HCT116 (cell line): ENCODE measurements around the gene USP10. TPM values are rescaled to one million over a fixed set of nuclear protein-coding genes. Genes with fewer than 3 reads are reported as not detected.

Source experiments
- ATAC-seq: fragments of 200-7000 bp; cut with Tn5 transposase; 2 replicates; pipeline ENCODE4 v1.9.1; 2020; ENCODE audit warnings: mild to moderate bottlenecking, moderate library complexity
- BruUV-seq: library from RNA; stranded (reverse); fragments of 400-500 nt; replicated peaks from 2 replicates; lab custom pipeline; 2021; lab: Mats Ljungman, UMichigan
- CTCF ChIA-PET: fragments of 300-600 bp; sonication (Branson Sonifier 250); formaldehyde crosslinking; loops from one replicate; lab custom pipeline; 2021; ENCODE audit warnings: antibody characterized with exemption; lab: Charles Lee
- POLR2A ChIA-PET: fragments of 300-600, 350-600 bp; sonication (Branson Sonifier 250); formaldehyde crosslinking; loops from one replicate; lab custom pipeline; 2021; ENCODE audit warnings: antibody characterized with exemption; lab: Charles Lee
- RAD21 ChIA-PET, 2 experiments: fragments of 300-600 bp; sonication (Branson Sonifier 250); formaldehyde crosslinking; loops; one replicate each; lab custom pipeline; 2023; ENCODE audit warnings: low total read pairs in 2 of 2; ENCODE audit not compliant: uncharacterized antibody in 2 of 2, unreplicated experiment in 2 of 2, low non-redundant PET in 1 of 2; lab: Charles Lee
- DNase-seq: peaks from one replicate; pipeline ENCODE4 v3.0.0-alpha.2; 2010; ENCODE audit warnings: low read depth, low spot score
- H2AFZ ChIP-seq: fragments of 200-600 bp; shearing (Covaris generic), sonication (generic); 2 replicates; pipeline ENCODE4 v1.6.1; 2017; ENCODE audit warnings: low read depth, mixed run types, mixed read lengths, antibody characterized with exemption, low read length; ENCODE audit not compliant: poor library complexity, severe bottlenecking
- H3K27ac ChIP-seq: 2 replicates; pipeline ENCODE4 v1.5.1; 2012; ENCODE audit warnings: low read depth, low read length
- H3K27me3 ChIP-seq: fragments of 200-600 bp; sonication (generic); 2 replicates; pipeline ENCODE4 v1.6.1; 2016; ENCODE audit warnings: mixed run types, low read length, mixed read lengths; ENCODE audit not compliant: insufficient read depth
- H3K36me3 ChIP-seq, 2 experiments: fragments of 200-500 bp in 1 of 2; fragments of 200-600 bp in 1 of 2; sonication (Bioruptor generic) in 1 of 2; sonication (generic) in 1 of 2; 2 replicates each; pipeline versions ENCODE4 v1.5.1 to v1.6.1; 2014 to 2016; ENCODE audit warnings: low read length in 2 of 2, inconsistent platforms in 1 of 2, mixed read lengths in 1 of 2, mixed run types in 1 of 2; ENCODE audit not compliant: insufficient read depth in 2 of 2, control insufficient read depth in 1 of 2
- H3K4me1 ChIP-seq, 2 experiments: fragments of 200-600 bp in 1 of 2; sonication (generic) in 1 of 2; 2 replicates each; pipeline versions ENCODE4 v1.5.1 to v1.6.1; 2012 to 2017; ENCODE audit warnings: low read length in 2 of 2, inconsistent platforms in 1 of 2, mild to moderate bottlenecking in 1 of 2, mixed read lengths in 1 of 2, mixed run types in 1 of 2, moderate library complexity in 1 of 2; ENCODE audit not compliant: insufficient read depth in 2 of 2, control insufficient read depth in 1 of 2
- H3K4me2 ChIP-seq: fragments of 200-600 bp; sonication (generic); 2 replicates; pipeline ENCODE4 v1.6.1; 2017; ENCODE audit warnings: mixed run types, low read length, mixed read lengths
- H3K4me3 ChIP-seq, 2 experiments: fragments of 200-600 bp in 1 of 2; sonication (generic) in 1 of 2; replicated peaks in 1 of 2; 2 replicates each; pipeline ENCODE4 v1.5.1; 2011 to 2016; ENCODE audit warnings: low read length in 2 of 2, control low read depth in 1 of 2, low read depth in 1 of 2, mild to moderate bottlenecking in 1 of 2, mixed read lengths in 1 of 2, mixed run types in 1 of 2
- H3K79me2 ChIP-seq: fragments of 200-600 bp; sonication (generic); 2 replicates; pipeline ENCODE4 v1.6.1; 2017; ENCODE audit warnings: mild to moderate bottlenecking, mixed run types, low read length, moderate library complexity, mixed read lengths; ENCODE audit not compliant: insufficient read depth
- H3K9ac ChIP-seq: fragments of 200-600 bp; sonication (generic); 2 replicates; pipeline ENCODE4 v1.6.1; 2016; ENCODE audit warnings: low read length, mixed read lengths
- H3K9me2 ChIP-seq: fragments of 200-600 bp; sonication (generic), shearing (Covaris generic); 2 replicates; pipeline ENCODE4 v1.6.1; 2017; ENCODE audit warnings: mixed run types, mild to moderate bottlenecking, moderate library complexity; ENCODE audit not compliant: insufficient read depth
- H3K9me3 ChIP-seq, 2 experiments: fragments of 200-500 bp in 1 of 2; fragments of 200-600 bp in 1 of 2; sonication (Bioruptor generic) in 1 of 2; sonication (generic) in 1 of 2; 2 replicates each; pipeline ENCODE4 v1.6.1; 2014 to 2017; ENCODE audit warnings: low read length in 2 of 2, mixed read lengths in 2 of 2, inconsistent platforms in 1 of 2, low read depth in 1 of 2, mild to moderate bottlenecking in 1 of 2, mixed run types in 1 of 2, moderate library complexity in 1 of 2; ENCODE audit not compliant: control insufficient read depth in 1 of 2, insufficient read depth in 1 of 2
- H4K20me1 ChIP-seq: fragments of 200-600 bp; sonication (generic), shearing (Covaris generic); 2 replicates; pipeline ENCODE4 v1.6.1; 2017; ENCODE audit warnings: mixed run types, mild to moderate bottlenecking, moderate library complexity; ENCODE audit not compliant: insufficient read depth
- CBX3 ChIP-seq: IDR thresholded peaks from 2 replicates; pipeline ENCODE4 v1.6.1; 2012; ENCODE audit warnings: low read depth
- EZH2 ChIP-seq: fragments of 200-600 bp; sonication (generic); IDR thresholded peaks from 2 replicates; pipeline ENCODE4 v1.6.1; 2017; ENCODE audit warnings: antibody characterized with exemption, mixed run types
- EZH2phosphoT487 ChIP-seq: fragments of 200-600 bp; IDR thresholded peaks from 2 replicates; pipeline ENCODE4 v1.6.1; 2018; ENCODE audit warnings: antibody characterized with exemption, borderline replicate concordance
- FOSL1 ChIP-seq: IDR thresholded peaks from 2 replicates; pipeline ENCODE4 v1.6.1; 2012; ENCODE audit warnings: low read depth
- JUND ChIP-seq: IDR thresholded peaks from 2 replicates; pipeline ENCODE4 v1.6.1; 2012
- SIN3A ChIP-seq: IDR thresholded peaks from 2 replicates; pipeline ENCODE4 v1.6.1; 2012; ENCODE audit warnings: low read depth
- TCF7L2 ChIP-seq: IDR thresholded peaks from 2 replicates; pipeline ENCODE4 v1.7.0; 2011; ENCODE audit warnings: borderline replicate concordance, inconsistent platforms; ENCODE audit not compliant: insufficient read depth, insufficient read length; ENCODE audit errors: extremely low read depth
- YY1 ChIP-seq: IDR thresholded peaks from 2 replicates; pipeline ENCODE4 v1.6.1; 2011; ENCODE audit warnings: low read length, low read depth, moderate library complexity, mild to moderate bottlenecking; ENCODE audit not compliant: insufficient replicate concordance; ENCODE audit errors: extremely low read depth
- ZBTB33 ChIP-seq: IDR thresholded peaks from 2 replicates; pipeline ENCODE4 v1.6.1; 2011; ENCODE audit warnings: mild to moderate bottlenecking, low read length, moderate library complexity; ENCODE audit not compliant: insufficient replicate concordance; ENCODE audit errors: extremely low read depth
- ZFX ChIP-seq: fragments of 450-650 bp; IDR thresholded peaks from 2 replicates; pipeline ENCODE4 v1.6.1; 2017
- ZNF274 ChIP-seq: fragments of 200-500 bp; sonication (Bioruptor generic); IDR thresholded peaks from 2 replicates; pipeline ENCODE4 v1.6.1; 2014; ENCODE audit warnings: mild to moderate bottlenecking, low read depth, low read length, inconsistent platforms
- intact Hi-C: fragments of 100-400 bp; cut with micrococcal nuclease; formaldehyde crosslinking; loops from 2 replicates; pipeline ENCODE4 v1.10.0; 2022
- total RNA-seq: library from RNA; stranded (reverse); gene quantifications from one replicate; pipeline ENCODE4 v1.2.1, GENCODE V29; 2021; ENCODE audit not compliant: unreplicated experiment
- TF ChIP-seq, protein P1 (sequence below), 3 experiments: fragments of 200-600 bp in 1 of 3; sonication (generic) in 1 of 3; IDR thresholded peaks in 2 of 3; conservative IDR thresholded peaks in 1 of 3; 2 replicates each; pipeline ENCODE4 v1.5.1; 2012 to 2017; ENCODE audit warnings: low read depth in 2 of 3, low read length in 2 of 3, antibody characterized with exemption in 1 of 3, borderline replicate concordance in 1 of 3, control low read depth in 1 of 3, mild to moderate bottlenecking in 1 of 3, mixed read lengths in 1 of 3, mixed run types in 1 of 3, moderate library complexity in 1 of 3; ENCODE audit not compliant: insufficient read depth in 1 of 3
- TF ChIP-seq, protein P2 (sequence below): IDR thresholded peaks from 2 replicates; pipeline ENCODE4 v1.6.1; 2012
- TF ChIP-seq, protein P3 (sequence below): IDR thresholded peaks from 2 replicates; pipeline ENCODE4 v1.6.1; 2012

USP10 gene
- total RNA-seq, 1 experiment from 2014 or later: 175 TPM

- no peaks in the 10 kb centered on the region for H3K36me3 ChIP-seq
- H3K79me2 ChIP-seq: no peaks in the 10 kb centered on the region
- ChIA-PET POLR2A (interaction anchor here (0.9 to 4.4 kb wide), 11 partner anchors 9 to 306 kb away, joined by 3 to 40 read pairs (median 4); no protein-coding TSS in a partner anchor), RAD21 (no interaction called here), CTCF (interaction anchor here (1.0 to 1.2 kb wide), 2 partner anchors 11 to 197 kb away, joined by 3 read pairs; no protein-coding TSS in a partner anchor)
- no peak overlapping the region for H2AFZ ChIP-seq
- peak overlapping the region; percentile 97 for H3K4me2 ChIP-seq
- no peaks in the 10 kb centered on the region for H4K20me1 ChIP-seq
- H3K9ac ChIP-seq: no peak overlapping the region
- H3K9me2 ChIP-seq: no peaks in the 10 kb centered on the region
- no peaks in the 10 kb centered on the region for H3K9me3 ChIP-seq
- TF ChIP-seq JUND (no peak), TCF7L2 (no peak), CBX3 (no peak), ZNF274 (no peak), ZFX (no peak), EZH2phosphoT487 (no peak), EZH2 (no peak), SIN3A (no peak), ZBTB33 (no peak), YY1 (no peak), FOSL1 (no peak)
- TF ChIP-seq, protein P1, sequence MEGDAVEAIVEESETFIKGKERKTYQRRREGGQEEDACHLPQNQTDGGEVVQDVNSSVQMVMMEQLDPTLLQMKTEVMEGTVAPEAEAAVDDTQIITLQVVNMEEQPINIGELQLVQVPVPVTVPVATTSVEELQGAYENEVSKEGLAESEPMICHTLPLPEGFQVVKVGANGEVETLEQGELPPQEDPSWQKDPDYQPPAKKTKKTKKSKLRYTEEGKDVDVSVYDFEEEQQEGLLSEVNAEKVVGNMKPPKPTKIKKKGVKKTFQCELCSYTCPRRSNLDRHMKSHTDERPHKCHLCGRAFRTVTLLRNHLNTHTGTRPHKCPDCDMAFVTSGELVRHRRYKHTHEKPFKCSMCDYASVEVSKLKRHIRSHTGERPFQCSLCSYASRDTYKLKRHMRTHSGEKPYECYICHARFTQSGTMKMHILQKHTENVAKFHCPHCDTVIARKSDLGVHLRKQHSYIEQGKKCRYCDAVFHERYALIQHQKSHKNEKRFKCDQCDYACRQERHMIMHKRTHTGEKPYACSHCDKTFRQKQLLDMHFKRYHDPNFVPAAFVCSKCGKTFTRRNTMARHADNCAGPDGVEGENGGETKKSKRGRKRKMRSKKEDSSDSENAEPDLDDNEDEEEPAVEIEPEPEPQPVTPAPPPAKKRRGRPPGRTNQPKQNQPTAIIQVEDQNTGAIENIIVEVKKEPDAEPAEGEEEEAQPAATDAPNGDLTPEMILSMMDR (IDR thresholded peaks at IDR 0.05 in 2 of 3, conservative IDR thresholded peaks at IDR 0.05 in 1 of 3; ENCODE audit: borderline replicate concordance in 1 of 3, insufficient read depth in 1 of 3, low read depth in 2 of 3, low read length in 2 of 3): no peak
- TF ChIP-seq, protein P2, sequence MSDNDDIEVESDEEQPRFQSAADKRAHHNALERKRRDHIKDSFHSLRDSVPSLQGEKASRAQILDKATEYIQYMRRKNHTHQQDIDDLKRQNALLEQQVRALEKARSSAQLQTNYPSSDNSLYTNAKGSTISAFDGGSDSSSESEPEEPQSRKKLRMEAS: no peak
- TF ChIP-seq, protein P3, sequence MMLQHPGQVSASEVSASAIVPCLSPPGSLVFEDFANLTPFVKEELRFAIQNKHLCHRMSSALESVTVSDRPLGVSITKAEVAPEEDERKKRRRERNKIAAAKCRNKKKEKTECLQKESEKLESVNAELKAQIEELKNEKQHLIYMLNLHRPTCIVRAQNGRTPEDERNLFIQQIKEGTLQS: no peak
- intact Hi-C loops: no loop called here
- no peak for DNase-seq
- H3K4me3 ChIP-seq: no peak overlapping the region; a peak in 1 of 4 replicates
- H3K4me1 ChIP-seq: peaks cover 7 to 15% of the 10 kb centered on the region in 2 experiments
- no TSS peak for BruUV-seq
- H3K27ac ChIP-seq: no peak overlapping the region
- peak; percentile 7 for ATAC-seq
- H3K27me3 ChIP-seq: no peaks in the 10 kb centered on the region
These were observed 119.3 kb downstream of the USP10 start for GRCh38 chr16:84818989-84819643.
